HG03575 (cell line): ENCODE results near the gene MBD3L2B.

Experiments
- ATAC-seq: cut with Tn5 transposase; IDR thresholded peaks from one replicate; pipeline ENCODE4 v1.9.1; 2021; ENCODE audit not compliant: unreplicated experiment, insufficient number of reproducible peaks, low FRiP score; ENCODE audit errors: extremely low read depth

MBD3L2B gene

DNA sequence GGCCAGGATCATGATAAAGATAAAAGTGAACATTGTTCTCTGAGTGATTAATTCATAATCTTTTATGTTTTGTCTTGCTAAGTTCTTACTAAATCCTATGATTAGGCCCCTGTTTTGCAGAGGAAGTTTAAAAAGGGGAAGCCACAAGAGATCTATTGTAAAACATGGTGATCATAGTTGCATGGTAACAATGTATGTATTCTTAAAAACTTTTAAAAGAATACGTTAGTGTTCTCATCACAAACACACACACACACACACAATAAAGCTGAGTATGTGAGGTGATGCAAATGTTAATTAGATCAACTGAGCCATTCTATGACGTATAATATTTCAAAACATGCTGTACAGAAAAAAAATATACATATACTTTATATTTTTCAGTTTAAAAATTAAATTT lies 51.2 kb downstream of the MBD3L2B start:
- ATAC-seq, result no peak

DNA sequence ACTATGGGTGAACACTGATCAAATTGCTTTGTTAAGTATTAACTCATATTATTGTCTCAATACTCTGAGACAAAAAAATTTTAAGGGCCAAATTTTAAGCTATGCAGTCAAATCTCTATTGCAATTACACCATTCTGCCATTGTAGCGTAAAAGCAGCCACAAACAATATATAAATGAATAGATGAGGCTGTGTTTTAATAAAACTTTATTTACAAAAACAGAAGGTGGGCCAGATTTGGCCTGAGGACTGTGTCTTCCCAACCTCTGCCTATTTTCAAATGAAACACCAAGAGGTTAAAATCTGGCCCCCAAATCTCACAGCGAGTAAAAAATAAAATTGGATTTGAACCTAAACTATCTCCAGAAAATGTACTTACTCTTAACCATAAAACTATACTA lies 51.7 kb downstream of the MBD3L2B start:
- ATAC-seq, result no peak
